Measurements from ENCODE around the gene PLET1.

Gene PLET1

GRCh38 chr11:112274007-112274783, 13.5 kb upstream of the PLET1 start:
- TF ChIP-seq MYC (IDR thresholded peaks at IDR 0.05; ENCODE audit: low read depth, low read length): no peak
- TF ChIP-seq, protein P1, sequence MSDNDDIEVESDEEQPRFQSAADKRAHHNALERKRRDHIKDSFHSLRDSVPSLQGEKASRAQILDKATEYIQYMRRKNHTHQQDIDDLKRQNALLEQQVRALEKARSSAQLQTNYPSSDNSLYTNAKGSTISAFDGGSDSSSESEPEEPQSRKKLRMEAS (IDR thresholded peaks at IDR 0.05; ENCODE audit: low read depth, low read length): no peak
- no peak for TF ChIP-seq POLR2A (IDR thresholded peaks at IDR 0.05; ENCODE audit: extremely low read depth, insufficient read length)
- no peak for TF ChIP-seq CTCF (IDR thresholded peaks at IDR 0.05; ENCODE audit: low read depth, low read length)
- no peak for DNase-seq (ENCODE audit: low read depth)
- H3K4me3 ChIP-seq (ENCODE audit: low read depth, low read length): no peak overlapping the region

GRCh38 chr11:112273066-112273465, 12.4 kb upstream of the PLET1 start:
- no peak for DNase-seq (ENCODE audit: low read depth)
- TF ChIP-seq MYC (IDR thresholded peaks at IDR 0.05; ENCODE audit: low read depth, low read length): no peak
- no peak for TF ChIP-seq CTCF (IDR thresholded peaks at IDR 0.05; ENCODE audit: low read depth, low read length)
- TF ChIP-seq, protein P1 (IDR thresholded peaks at IDR 0.05; ENCODE audit: low read depth, low read length): no peak
- no peak for TF ChIP-seq POLR2A (IDR thresholded peaks at IDR 0.05; ENCODE audit: extremely low read depth, insufficient read length)
- no peak overlapping the region for H3K4me3 ChIP-seq (ENCODE audit: low read depth, low read length)

DNA sequence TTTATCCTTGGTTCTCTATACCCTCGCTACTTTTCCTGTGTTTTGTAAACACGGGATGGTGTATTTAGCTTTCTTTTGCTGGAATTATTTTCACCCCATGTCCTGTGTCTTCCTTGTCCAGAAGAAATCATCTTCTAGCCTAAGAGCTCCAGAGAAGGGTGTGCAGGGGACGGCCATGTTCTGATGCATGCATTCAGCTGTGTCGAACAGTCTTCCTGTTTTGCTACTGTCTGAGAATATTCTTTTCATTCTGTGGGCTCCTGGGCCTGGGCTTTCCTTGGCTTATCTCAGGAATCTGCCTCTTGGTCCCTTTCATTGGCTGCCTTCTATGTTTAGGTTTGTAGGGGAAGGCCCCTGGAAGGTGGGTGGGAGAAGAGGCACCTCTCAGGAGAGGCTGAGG, 10.6 kb upstream of the PLET1 start:
- no peak for DNase-seq (ENCODE audit: low read depth)
- H3K4me3 ChIP-seq (ENCODE audit: low read depth, low read length): no peak overlapping the region
- TF ChIP-seq MYC (IDR thresholded peaks at IDR 0.05; ENCODE audit: low read depth, low read length) (no peak), POLR2A (IDR thresholded peaks at IDR 0.05; ENCODE audit: extremely low read depth, insufficient read length) (no peak), CTCF (IDR thresholded peaks at IDR 0.05; ENCODE audit: low read depth, low read length) (no peak)
- TF ChIP-seq, protein P1 (IDR thresholded peaks at IDR 0.05; ENCODE audit: low read depth, low read length): no peak

- no peak overlapping the region for H3K4me3 ChIP-seq (ENCODE audit: low read depth, low read length)
- DNase-seq (ENCODE audit: low read depth): no peak
- no peak for TF ChIP-seq MYC (IDR thresholded peaks at IDR 0.05; ENCODE audit: low read depth, low read length)
- no peak for TF ChIP-seq POLR2A (IDR thresholded peaks at IDR 0.05; ENCODE audit: extremely low read depth, insufficient read length)
- TF ChIP-seq, protein P1 (IDR thresholded peaks at IDR 0.05; ENCODE audit: low read depth, low read length): no peak
Measured at GRCh38 chr11:112270551-112271180, 10.0 kb upstream of the PLET1 start.

- no peak for DNase-seq (ENCODE audit: low read depth)
- TF ChIP-seq POLR2A (IDR thresholded peaks at IDR 0.05; ENCODE audit: extremely low read depth, insufficient read length): no peak
- TF ChIP-seq, protein P1 (IDR thresholded peaks at IDR 0.05; ENCODE audit: low read depth, low read length): no peak
- no peak for TF ChIP-seq MYC (IDR thresholded peaks at IDR 0.05; ENCODE audit: low read depth, low read length)
- TF ChIP-seq CTCF (IDR thresholded peaks at IDR 0.05; ENCODE audit: low read depth, low read length): no peak
- H3K4me3 ChIP-seq (ENCODE audit: low read depth, low read length): no peak overlapping the region
Measured at GRCh38 chr11:112269139-112269538, 8.5 kb upstream of the PLET1 start.

- no peak overlapping the region for H3K4me3 ChIP-seq (ENCODE audit: low read depth, low read length)
- no peak for TF ChIP-seq CTCF (IDR thresholded peaks at IDR 0.05; ENCODE audit: low read depth, low read length)
- TF ChIP-seq POLR2A (IDR thresholded peaks at IDR 0.05; ENCODE audit: extremely low read depth, insufficient read length): no peak
- no peak for TF ChIP-seq MYC (IDR thresholded peaks at IDR 0.05; ENCODE audit: low read depth, low read length)
- TF ChIP-seq, protein P1 (IDR thresholded peaks at IDR 0.05; ENCODE audit: low read depth, low read length): no peak
- DNase-seq (ENCODE audit: low read depth): no peak
Measured at GRCh38 chr11:112268406-112268805, 7.7 kb upstream of the PLET1 start.
